Mononuclear cell (primary cell): ENCODE measurements around the gene C1S. TPM values are rescaled to one million over a fixed set of nuclear protein-coding genes. Genes with fewer than 3 reads are reported as not detected.
A peak's percentile ranks its signal among the peaks of the same experiment; 100 is the strongest.
"Not testable (repeated sequence)": the region's sequence is repeated elsewhere in the genome, so short reads cannot be mapped to it uniquely, and the experiment has no call there.

Experiments used
- H3K27me3 ChIP-seq: 2 replicates; pipeline ENCODE4 v1.6.0; 2011; ENCODE audit warnings: low read length, control low read depth; ENCODE audit not compliant: insufficient read depth
- H3K4me1 ChIP-seq: 2 replicates; pipeline ENCODE4 v1.5.1; 2011; ENCODE audit warnings: mild to moderate bottlenecking, low read length, control low read depth; ENCODE audit not compliant: insufficient read depth
- H3K4me3 ChIP-seq: 2 replicates; pipeline ENCODE4 v1.5.1; 2011; ENCODE audit warnings: mild to moderate bottlenecking, low read length, moderate library complexity
- H3K9me3 ChIP-seq: 2 replicates; pipeline ENCODE4 v1.5.1; 2011; ENCODE audit warnings: low read depth, mild to moderate bottlenecking, control low read depth, low read length
- total RNA-seq: library from RNA; depleted of rRNA; stranded (reverse); fragments of >200 nt; gene quantifications from one replicate; pipeline ENCODE4 v1.2.3, GENCODE V29; 2012

C1S gene
- total RNA-seq, 1 donor = 0.84 TPM

DNA sequence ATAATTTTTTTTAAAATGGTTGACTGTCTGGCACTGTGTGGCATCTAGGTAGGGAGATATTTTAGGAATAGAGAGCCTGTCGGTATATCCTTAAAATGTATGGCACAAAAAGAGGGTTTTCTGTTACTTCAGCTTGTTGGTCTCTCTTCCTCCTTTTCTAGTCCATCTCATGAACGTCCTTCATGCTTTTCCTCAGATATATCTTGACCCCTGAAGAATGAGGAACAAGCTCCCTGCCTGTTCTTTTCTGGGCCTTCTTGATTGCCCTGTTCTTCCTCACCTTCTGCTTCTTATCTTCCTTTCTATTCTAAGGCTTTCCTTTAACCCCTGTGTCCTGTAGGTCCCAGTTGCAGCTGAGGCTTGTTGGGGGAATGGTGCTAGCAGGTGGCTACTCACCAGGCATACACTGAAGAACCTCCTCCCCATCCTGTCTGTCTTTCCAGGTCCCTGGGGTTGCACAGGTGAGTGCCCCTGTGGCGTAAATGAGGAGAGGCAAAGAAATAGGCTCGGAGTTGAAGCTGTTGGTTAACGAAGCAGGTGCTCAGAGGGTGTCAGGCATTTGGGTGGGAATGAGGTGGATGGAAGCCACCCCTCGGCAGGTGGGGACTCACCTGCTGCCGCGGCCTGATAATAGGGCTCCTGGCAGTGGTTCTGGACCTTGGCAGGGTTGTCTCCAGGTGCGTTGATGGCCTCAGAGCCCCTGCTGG, 38.9 kb downstream of the C1S start:
- no peaks in the 10 kb centered on the region for H3K27me3 ChIP-seq
- H3K4me1 ChIP-seq = peaks cover 11% of the 10 kb centered on the region
- H3K4me3 ChIP-seq = no peak overlapping the region
- no peaks in the 10 kb centered on the region for H3K9me3 ChIP-seq

- peaks cover 11% of the 10 kb centered on the region for H3K4me1 ChIP-seq
- no peak overlapping the region for H3K4me3 ChIP-seq
- no peaks in the 10 kb centered on the region for H3K27me3 ChIP-seq
- no peaks in the 10 kb centered on the region for H3K9me3 ChIP-seq
These were observed 39.7 kb downstream of the C1S start for GRCh38 chr12:7100239-7100638.

GRCh38 chr12:7101047-7101693, 40.7 kb downstream of the C1S start:
- no peak overlapping the region for H3K4me3 ChIP-seq
- peaks cover 11% of the 10 kb centered on the region for H3K4me1 ChIP-seq
- peaks cover 6% of the 10 kb centered on the region for H3K9me3 ChIP-seq
- H3K27me3 ChIP-seq = no peaks in the 10 kb centered on the region

DNA sequence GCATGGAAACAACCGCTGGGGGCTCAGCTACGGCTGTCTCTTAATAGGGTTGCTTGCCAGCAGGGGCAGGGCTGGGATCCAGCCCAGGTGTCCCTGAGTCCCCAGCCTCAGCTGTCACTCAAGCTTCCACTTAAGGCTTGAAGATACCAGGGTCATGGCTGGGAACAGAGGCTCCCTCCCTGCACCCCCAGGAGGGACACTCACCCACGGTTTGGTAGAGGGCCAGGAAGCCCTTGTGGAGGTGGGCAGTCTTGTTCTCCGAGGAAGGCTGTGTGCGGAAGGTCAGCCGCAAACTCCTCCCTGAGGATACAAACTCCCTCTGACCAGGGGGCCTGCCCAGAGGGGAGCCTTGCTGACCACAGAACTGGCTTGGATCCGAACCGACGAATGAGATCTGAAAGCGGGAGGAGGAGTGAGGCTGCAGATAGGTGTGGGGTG, 41.2 kb downstream of the C1S start:
- Histone ChIP-seq H3K9me3 (peaks cover 9% of the 10 kb centered on the region), H3K4me3 (no peak overlapping the region), H3K27me3 (no peaks in the 10 kb centered on the region), H3K4me1 (peaks cover 14% of the 10 kb centered on the region)

DNA sequence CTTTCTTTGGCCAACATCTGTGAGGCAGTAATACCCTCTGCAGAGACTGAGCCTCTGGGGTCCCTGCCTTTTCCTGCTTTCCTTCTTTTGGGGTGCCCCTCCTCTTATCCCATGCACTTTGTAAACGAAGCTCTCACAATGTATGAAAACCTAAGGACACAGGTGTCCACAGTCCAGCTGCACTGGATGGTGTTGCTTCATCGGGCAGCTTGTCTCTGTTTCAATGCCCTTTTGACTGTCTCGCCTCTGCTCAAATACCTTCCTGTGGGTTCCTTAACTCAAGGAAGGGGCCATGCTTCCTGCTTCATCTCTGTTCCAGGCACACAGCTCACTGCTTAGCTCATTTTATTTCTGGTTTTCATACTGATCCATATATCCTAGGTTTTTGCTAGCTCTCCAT, 42.1 kb downstream of the C1S start:
- Histone ChIP-seq H3K27me3 (no peaks in the 10 kb centered on the region), H3K4me3 (no peak overlapping the region), H3K9me3 (peaks cover 9% of the 10 kb centered on the region), H3K4me1 (peaks cover 21% of the 10 kb centered on the region)

GRCh38 chr12:7103837-7104584, 43.5 kb downstream of the C1S start:
- Histone ChIP-seq H3K27me3 (no peaks in the 10 kb centered on the region), H3K4me1 (peaks cover 30% of the 10 kb centered on the region), H3K4me3 (no peak overlapping the region), H3K9me3 (peaks cover 9% of the 10 kb centered on the region)

GRCh38 chr12:7106082-7106481, 45.6 kb downstream of the C1S start:
- peaks cover 30% of the 10 kb centered on the region for H3K4me1 ChIP-seq
- H3K4me3 ChIP-seq = no peak overlapping the region
- no peaks in the 10 kb centered on the region for H3K27me3 ChIP-seq
- H3K9me3 ChIP-seq = peaks cover 9% of the 10 kb centered on the region

DNA sequence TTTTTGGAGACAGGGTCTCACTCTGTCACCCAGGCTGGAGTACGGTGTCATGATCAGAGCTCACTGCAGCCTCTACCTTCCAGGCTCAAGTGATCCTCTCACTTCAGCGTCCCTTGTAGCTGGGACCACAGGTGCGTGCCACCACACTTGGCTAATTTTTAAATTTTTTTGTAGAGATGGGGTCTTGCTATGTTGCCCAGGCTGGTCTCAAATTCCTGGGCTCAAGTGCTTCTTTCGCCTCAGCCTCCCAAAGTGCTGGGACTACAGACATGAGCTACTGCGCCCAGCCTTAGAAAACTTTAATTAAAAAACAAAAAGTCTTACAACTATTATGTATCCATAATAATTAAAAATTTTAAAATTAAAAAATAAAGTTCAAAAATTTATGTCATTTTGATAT, 46.7 kb downstream of the C1S start:
- not testable (repeated sequence) for H3K27me3 ChIP-seq, H3K4me3 ChIP-seq, H3K9me3 ChIP-seq
- H3K4me1 ChIP-seq = peaks cover 30% of the 10 kb centered on the region

- Histone ChIP-seq H3K9me3 (peaks cover 9% of the 10 kb centered on the region), H3K4me1 (peaks cover 30% of the 10 kb centered on the region), H3K4me3 (peak overlapping the region; percentile 62), H3K27me3 (no peaks in the 10 kb centered on the region)
These were observed 47.1 kb downstream of the C1S start for GRCh38 chr12:7107636-7108002.

DNA sequence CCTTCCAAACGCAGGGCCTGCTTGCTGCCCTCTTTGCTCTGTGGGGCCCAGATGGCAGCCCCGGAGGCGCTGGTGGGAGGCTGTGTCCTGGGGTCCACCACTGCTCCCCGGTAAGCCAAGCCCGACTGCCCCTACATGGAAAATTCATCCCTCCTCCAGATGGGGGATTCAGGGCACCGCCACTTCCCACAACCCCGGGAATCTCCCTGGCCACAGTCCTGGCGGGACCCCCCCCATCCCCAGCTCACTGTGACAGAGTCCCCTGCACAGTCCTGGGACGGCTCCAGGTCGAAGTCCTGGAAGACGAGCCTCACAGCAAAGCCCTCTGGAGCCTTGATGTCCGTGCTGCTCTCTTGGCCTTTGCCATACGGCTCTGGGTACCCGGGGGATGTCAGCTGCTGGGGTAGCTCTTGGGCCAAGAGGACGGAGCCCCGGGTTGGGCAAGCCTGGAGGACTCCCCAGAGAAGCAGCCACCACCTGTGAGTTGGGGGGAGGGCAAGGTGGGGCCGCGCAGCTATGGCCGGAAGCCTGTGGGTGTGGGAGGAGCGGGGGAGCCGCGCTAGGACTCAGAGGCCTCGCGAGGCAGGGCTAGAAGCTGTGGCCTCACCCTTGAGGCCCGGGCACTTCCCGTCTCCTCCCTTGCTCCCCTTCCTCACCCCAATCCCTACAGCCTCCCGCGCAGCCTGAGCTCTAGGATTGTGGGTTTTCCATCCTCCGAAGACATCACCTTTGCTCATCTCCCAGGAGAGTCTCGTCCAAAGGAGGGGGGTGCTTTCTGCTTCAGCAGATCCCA, 47.7 kb downstream of the C1S start:
- Histone ChIP-seq H3K4me1 (peaks cover 30% of the 10 kb centered on the region), H3K4me3 (peak overlapping the region; percentile 62), H3K27me3 (no peaks in the 10 kb centered on the region), H3K9me3 (peaks cover 9% of the 10 kb centered on the region)

DNA sequence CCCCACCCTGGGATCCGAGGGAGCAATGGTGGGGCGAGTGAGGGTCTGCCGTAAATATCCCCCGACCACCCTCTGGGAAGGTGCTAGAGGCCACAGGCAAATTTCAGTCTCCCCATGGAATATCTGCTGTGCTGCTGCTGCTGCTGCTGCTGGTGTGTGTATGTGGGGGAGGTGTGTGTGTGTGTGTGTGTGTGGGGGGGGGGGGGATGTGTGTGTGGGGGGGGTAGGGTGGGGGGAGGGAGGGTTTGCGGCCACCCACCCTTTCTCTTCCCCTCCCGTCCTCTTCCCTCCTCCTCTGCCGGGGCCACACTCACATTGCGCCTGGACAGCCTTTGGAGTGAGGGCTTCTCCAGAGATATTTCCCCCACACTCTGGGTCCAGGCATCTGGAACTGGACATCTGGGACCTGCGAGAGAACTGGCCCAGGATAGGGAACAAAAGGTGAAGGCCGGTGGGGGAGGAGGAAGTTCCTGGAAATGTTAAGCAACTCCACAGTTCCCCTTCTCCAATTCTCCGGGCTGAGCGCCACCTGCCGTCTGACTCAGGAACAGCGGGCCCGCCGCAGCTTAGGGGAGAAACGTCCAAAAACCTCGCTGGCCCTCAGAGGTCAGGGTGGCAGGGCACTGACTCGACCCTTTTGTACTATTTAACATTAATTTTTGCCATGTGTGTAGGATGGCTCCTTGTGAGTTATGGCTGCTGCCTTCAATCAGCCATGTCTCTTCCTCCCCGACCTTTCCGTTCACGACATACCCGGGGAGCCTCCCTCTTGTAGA, 48.5 kb downstream of the C1S start, which contains the start of gene C1RL:
C1RL (minus strand) TSS at position 419 of the 776 bp plus-strand sequence; CDS start at position 385, 34 bp downstream.
- H3K4me1 ChIP-seq = peaks cover 30% of the 10 kb centered on the region
- no peaks in the 10 kb centered on the region for H3K27me3 ChIP-seq
- peaks cover 9% of the 10 kb centered on the region for H3K9me3 ChIP-seq
- H3K4me3 ChIP-seq = peak within 1 kb of the TSS; percentile 62

DNA sequence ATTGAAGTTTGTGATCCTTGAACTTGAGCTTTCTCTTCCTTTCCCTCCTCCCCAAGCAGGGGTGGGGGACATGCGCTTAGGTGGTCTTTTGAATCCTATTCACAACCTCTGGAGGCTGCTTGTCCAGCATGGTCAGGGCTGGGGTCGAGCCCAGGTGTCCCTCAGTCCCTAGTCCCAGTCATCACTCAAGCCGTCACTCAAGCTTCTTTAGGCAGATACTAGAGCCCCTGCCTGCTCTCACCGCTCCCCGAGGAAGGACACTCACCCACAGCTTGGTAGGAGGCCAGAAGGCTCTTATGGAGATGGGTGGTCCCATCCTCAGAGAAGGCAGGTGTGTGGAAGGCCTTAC, 49.0 kb downstream of the C1S start:
- peaks cover 30% of the 10 kb centered on the region for H3K4me1 ChIP-seq
- H3K9me3 ChIP-seq = peaks cover 9% of the 10 kb centered on the region
- H3K27me3 ChIP-seq = no peaks in the 10 kb centered on the region
- peak overlapping the region; percentile 62 for H3K4me3 ChIP-seq

- Histone ChIP-seq H3K4me1 (peaks cover 30% of the 10 kb centered on the region), H3K27me3 (no peaks in the 10 kb centered on the region), H3K4me3 (no peak overlapping the region), H3K9me3 (peaks cover 8% of the 10 kb centered on the region)
These were observed 50.1 kb downstream of the C1S start for GRCh38 chr12:7110661-7111060.

DNA sequence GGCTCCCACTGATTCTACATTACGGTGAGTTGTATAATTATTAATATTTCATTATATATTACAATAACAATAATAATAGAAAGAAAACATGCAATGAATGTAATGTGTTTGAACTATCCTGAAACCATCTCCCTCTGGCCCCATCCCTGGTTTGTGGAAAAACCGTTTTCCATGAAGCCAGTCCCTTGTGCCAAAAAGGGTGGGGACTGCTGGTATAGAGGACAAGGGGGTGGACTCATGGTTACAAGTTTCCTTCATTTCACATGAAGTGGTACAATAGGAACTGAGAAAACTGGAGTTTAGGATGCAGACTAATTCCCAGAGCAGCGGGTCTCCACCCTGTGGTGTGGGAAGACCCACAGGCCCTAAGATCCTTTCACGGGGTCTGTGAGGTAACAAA, 51.5 kb downstream of the C1S start:
- H3K9me3 ChIP-seq = no peaks in the 10 kb centered on the region
- no peak overlapping the region for H3K4me3 ChIP-seq
- peaks cover 25% of the 10 kb centered on the region for H3K4me1 ChIP-seq
- no peaks in the 10 kb centered on the region for H3K27me3 ChIP-seq
